Activated CD4-positive, alpha-beta T cell treated with anti-CD3 and anti-CD28 coated beads, Interleukin-2, amount 10 ng/mL, durations not matched to agents 24 days and 14 days (primary cell): ENCODE results near the gene OSBPL5. TPM values are rescaled to one million over a fixed set of nuclear protein-coding genes. Genes with fewer than 3 reads are reported as not detected.

Source experiments
- DNase-seq: peaks from one replicate; pipeline ENCODE4 v3.0.0; 2022
- H3K27ac Mint-ChIP-seq: one replicate; pipeline ENCODE4 v1.8.0; 2022; ENCODE audit warnings: mild to moderate bottlenecking, mixed read lengths
- H3K27me3 Mint-ChIP-seq: one replicate; pipeline ENCODE4 v1.8.0; 2022; ENCODE audit warnings: mixed read lengths
- H3K36me3 Mint-ChIP-seq: one replicate; pipeline ENCODE4 v1.8.0; 2022; ENCODE audit warnings: low read depth, mild to moderate bottlenecking, mixed read lengths
- H3K4me1 Mint-ChIP-seq: one replicate; pipeline ENCODE4 v1.8.0; 2021; ENCODE audit warnings: mixed read lengths
- H3K4me3 Mint-ChIP-seq: one replicate; pipeline ENCODE4 v1.8.0; 2022; ENCODE audit warnings: mild to moderate bottlenecking, moderate library complexity, mixed read lengths
- H3K9me3 Mint-ChIP-seq: one replicate; pipeline ENCODE4 v1.8.0; 2021; ENCODE audit warnings: mixed read lengths
- intact Hi-C: fragments of 100-400 bp; cut with micrococcal nuclease; formaldehyde crosslinking; loops from one replicate; pipeline ENCODE4 v1.15.1; 2023
- total RNA-seq: library from RNA; stranded (reverse); gene quantifications from 2 replicates; pipeline ENCODE4 v1.2.3, GENCODE V29; 2022

OSBPL5 gene
- total RNA-seq, 1 donor from 2014 or later = 3.4 TPM

DNA sequence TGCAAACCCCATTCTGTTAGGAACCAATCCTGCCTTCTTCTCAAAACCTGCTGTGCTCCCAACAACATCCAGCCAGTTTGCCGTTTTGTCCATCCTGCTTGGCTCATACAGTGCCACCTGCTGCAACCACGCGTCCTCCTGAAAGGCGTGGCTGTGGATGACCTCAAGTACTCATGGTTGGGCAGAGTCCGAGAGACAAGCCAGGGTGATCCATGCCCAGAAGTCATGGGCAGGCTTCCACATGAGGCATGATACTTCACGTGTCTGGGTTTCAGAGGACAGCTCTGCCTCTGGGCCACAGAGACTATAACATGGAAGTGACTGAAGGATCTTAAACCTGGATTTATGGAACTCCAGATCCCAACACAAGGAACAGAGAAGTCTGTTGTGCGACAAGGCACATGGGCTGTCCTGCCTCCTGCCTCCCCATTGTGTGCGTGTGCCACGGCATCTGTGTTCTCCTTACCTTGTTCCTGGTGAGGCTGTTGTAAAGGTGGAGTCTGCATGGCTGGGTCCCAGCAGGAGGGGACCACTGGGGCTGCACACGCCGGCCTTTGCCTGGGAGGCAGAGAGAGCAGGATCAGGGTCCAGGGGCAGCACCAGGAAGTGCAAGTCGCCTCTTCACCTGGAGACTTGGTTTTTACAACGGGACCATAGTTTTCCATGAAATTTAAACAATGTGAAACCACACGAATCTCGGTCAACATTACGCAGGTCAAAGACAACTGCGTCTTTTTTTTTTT lies 123.2 kb downstream of the OSBPL5 start:
- peaks cover 11% of the 10 kb centered on the region for H3K4me1 Mint-ChIP-seq
- no peak for DNase-seq
- H3K4me3 Mint-ChIP-seq = no peak overlapping the region
- no peaks in the 10 kb centered on the region for H3K9me3 Mint-ChIP-seq
- no peaks in the 10 kb centered on the region for H3K27me3 Mint-ChIP-seq
- H3K27ac Mint-ChIP-seq = no peak overlapping the region
- intact Hi-C loops = no loop called here
- H3K36me3 Mint-ChIP-seq = peaks cover 44% of the 10 kb centered on the region

DNA sequence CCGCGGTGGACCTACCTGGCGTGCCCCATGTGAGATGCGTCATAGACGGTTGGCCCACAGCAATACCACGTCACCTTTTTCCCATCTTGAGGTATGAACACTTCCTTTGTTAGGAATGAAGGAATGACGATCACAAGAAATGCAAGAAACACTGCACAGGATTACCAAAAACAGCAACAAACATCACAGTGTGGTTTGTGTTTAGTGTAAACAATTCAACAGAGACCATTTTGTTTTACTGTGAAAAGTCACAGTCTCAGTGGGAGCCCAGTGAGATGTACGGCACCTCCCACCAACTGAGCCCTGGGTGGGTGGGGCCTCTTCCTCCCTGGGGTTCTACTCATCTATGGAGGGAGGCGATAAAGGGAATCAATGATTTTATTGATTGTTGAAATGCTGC lies 124.2 kb downstream of the OSBPL5 start:
- no peaks in the 10 kb centered on the region for H3K9me3 Mint-ChIP-seq
- peaks cover 52% of the 10 kb centered on the region for H3K36me3 Mint-ChIP-seq
- no peak overlapping the region for H3K4me3 Mint-ChIP-seq
- no peaks in the 10 kb centered on the region for H3K27me3 Mint-ChIP-seq
- H3K4me1 Mint-ChIP-seq = peaks cover 17% of the 10 kb centered on the region
- intact Hi-C loops = no loop called here
- no peak for DNase-seq
- no peak overlapping the region for H3K27ac Mint-ChIP-seq

DNA sequence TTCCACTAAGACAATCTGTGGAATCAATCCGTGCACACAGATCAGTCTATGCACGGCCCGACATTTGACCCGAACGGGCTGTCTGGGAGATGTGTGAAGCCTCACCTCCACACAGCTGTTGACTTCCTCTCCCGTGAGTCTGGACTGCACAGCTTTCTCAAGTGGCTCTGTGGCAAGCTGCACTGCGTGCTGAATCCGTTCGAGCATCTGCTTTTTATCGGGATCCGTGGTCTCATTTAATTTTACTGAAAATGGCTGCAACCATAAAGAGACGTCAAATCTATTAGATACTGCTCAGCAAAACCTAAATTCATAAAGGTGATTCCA lies 127.2 kb downstream of the OSBPL5 start:
- Mint-ChIP-seq H3K27me3 (no peaks in the 10 kb centered on the region), H3K4me1 (peaks cover 17% of the 10 kb centered on the region), H3K4me3 (no peak overlapping the region), H3K27ac (no peak overlapping the region), H3K9me3 (no peaks in the 10 kb centered on the region), H3K36me3 (peaks cover 52% of the 10 kb centered on the region)
- intact Hi-C loops = loop anchor here (1.0 kb wide), 1 partner anchor 53 kb away; no protein-coding TSS in a partner anchor
- DNase-seq = no peak

Other genes with a start within 250 kb of the OSBPL5 start
- 25.5 and 26.7 TPM in 2 replicates for gene PHLDA2, start 235.9 kb downstream of the OSBPL5 start, total RNA-seq
- 263 and 272 TPM in 2 replicates for gene NAP1L4, start 173.0 kb downstream of the OSBPL5 start, total RNA-seq
- gene CARS1, start 107.9 kb downstream of the OSBPL5 start, total RNA-seq = 56.5 and 63.1 TPM in 2 replicates
- gene MRGPRG, start 53.5 kb upstream of the OSBPL5 start, total RNA-seq = not detected in 2 replicates
- not detected in 2 replicates for gene MRGPRE, start 67.1 kb upstream of the OSBPL5 start, total RNA-seq
- 39.4 and 44.0 TPM in 2 replicates for gene ZNF195, start 213.8 kb upstream of the OSBPL5 start, total RNA-seq